ENCODE measurements around the gene AVPR2. TPM values are rescaled to one million over a fixed set of nuclear protein-coding genes. Genes with fewer than 3 reads are reported as not detected.

The AVPR2 gene
- total RNA-seq, 1 donor from 2014 or later = 0.89 TPM

- no peak for DNase-seq
These were observed 27.9 kb downstream of the AVPR2 start for GRCh38 chrX:153932220-153932915.

- no peak for DNase-seq
These were observed 29.3 kb downstream of the AVPR2 start for GRCh38 chrX:153933748-153934147.

- no peak for DNase-seq
These were observed 29.8 kb downstream of the AVPR2 start for GRCh38 chrX:153934148-153934761.

GRCh38 chrX:153934762-153935325 is 30.4 kb downstream of the AVPR2 start, which contains the start of gene NAA10:
NAA10 (minus strand) TSS chrX:153935037; CDS start chrX:153934904, 133 bp downstream.
- DNase-seq = no peak

GRCh38 chrX:153935326-153935851 is 30.9 kb downstream of the AVPR2 start:
- no peak for DNase-seq

GRCh38 chrX:153937056-153937455 is 32.6 kb downstream of the AVPR2 start:
- no peak for DNase-seq

GRCh38 chrX:153938226-153938786 is 33.8 kb downstream of the AVPR2 start:
- DNase-seq = no peak

GRCh38 chrX:153939573-153939972 is 35.1 kb downstream of the AVPR2 start:
- DNase-seq = no peak

GRCh38 chrX:153941336-153942252 is 37.1 kb downstream of the AVPR2 start:
- no peak for DNase-seq

GRCh38 chrX:153944140-153944799 is 39.8 kb downstream of the AVPR2 start, which contains the start of gene RENBP:
RENBP (minus strand) TSS chrX:153944643; CDS start chrX:153944610, 33 bp downstream.
- DNase-seq = no peak

GRCh38 chrX:153944800-153945150 is 40.3 kb downstream of the AVPR2 start:
- DNase-seq = no peak

GRCh38 chrX:153945956-153946943 is 41.8 kb downstream of the AVPR2 start:
- no peak for DNase-seq

GRCh38 chrX:153947009-153947769 is 42.7 kb downstream of the AVPR2 start:
- peak; percentile 22 for DNase-seq

- no peak for DNase-seq
These were observed 43.6 kb downstream of the AVPR2 start for GRCh38 chrX:153948002-153948466.

- DNase-seq = no peak
These were observed 44.7 kb downstream of the AVPR2 start for GRCh38 chrX:153948847-153949805.

GRCh38 chrX:153950127-153950526 is 45.7 kb downstream of the AVPR2 start:
- DNase-seq = no peak

GRCh38 chrX:153951683-153952372 is 47.4 kb downstream of the AVPR2 start:
- no peak for DNase-seq
